ENCODE measurements around the gene PDE1C. TPM values are rescaled to one million over a fixed set of nuclear protein-coding genes. Genes with fewer than 3 reads are reported as not detected.

Gene PDE1C
- total RNA-seq, 1 donor from 2014 or later = 12.2 TPM

DNA sequence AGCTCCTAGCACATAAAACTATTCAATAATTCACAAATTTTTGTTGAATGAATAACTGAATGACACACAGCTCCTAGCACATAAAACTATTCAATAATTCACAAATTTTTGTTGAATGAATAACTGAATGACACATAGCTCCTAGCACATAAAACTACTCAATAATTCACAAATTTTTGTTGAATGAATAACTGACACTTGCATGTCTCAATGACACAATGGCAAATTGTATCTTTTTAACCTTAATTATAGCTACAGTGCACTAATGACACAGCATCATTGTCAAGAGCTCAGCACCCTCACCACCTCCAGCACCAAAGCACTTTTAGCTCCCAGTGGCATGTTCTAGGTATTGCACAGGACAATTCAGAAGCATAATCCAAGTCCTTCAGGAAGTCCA lies 131.6 kb downstream of the PDE1C start:
- DNase-seq (ENCODE audit: low spot score) = no peak

DNA sequence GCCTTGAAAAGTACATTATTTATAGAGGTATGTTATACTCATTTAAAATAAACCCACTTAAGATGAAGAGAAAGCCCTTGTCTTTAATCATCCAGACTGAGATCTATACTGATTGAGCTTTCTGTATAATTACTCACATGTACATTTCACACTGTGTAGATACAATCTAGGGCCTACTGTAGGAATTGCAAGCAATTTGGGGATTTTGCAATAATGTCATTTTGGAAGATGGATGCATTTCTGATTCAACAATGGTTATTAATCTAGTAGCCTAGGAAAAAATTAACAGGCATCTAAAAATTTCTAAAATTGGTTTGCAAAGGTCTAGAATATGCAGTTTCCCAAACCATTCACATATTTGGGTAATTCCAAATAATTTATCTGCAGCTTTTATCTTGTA lies 132.2 kb downstream of the PDE1C start:
- DNase-seq (ENCODE audit: low spot score) = no peak

DNA sequence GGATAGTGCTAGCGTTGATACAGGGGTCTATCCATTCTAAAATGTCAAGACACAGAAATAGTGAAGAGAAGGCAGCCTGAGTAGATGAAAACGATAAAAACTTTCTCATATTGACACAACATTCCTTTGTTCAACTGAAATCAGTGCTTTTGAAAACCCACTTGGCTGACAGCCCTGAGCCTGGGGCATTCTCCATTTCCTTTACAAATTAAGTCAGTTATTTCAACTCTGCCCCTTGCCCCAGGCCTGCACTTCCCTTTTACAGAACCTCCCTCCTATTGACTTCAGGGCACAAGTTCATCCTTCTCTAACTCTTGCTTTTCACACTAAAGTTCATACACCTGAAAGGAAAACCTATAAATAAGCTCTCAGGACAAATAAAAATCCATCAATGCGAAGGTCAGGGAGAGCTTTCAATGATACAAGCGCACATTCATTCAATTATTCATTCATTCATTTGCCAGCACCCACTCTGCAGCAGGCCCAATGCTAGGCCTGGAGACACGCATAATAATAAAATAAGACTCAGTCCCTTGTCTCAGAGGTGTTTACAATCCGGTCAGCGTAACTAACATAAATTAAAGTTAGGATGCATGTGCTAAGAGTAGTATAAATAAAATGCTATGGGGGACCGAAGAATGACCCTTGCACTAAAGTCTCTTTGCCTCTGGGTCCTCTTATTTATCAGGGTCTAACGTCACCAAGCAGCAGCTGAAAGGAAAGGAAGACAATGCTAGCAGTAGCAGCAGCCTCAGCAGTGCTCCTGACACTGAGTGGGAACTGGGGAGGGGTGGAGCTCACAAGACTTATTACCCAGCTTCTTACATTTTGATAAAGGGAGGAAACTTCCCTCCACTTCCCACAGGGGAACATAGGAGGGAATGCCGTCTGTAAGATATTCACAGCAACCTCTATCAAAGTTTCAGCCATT lies 134.8 kb downstream of the PDE1C start:
- DNase-seq (ENCODE audit: low spot score) = no peak

DNA sequence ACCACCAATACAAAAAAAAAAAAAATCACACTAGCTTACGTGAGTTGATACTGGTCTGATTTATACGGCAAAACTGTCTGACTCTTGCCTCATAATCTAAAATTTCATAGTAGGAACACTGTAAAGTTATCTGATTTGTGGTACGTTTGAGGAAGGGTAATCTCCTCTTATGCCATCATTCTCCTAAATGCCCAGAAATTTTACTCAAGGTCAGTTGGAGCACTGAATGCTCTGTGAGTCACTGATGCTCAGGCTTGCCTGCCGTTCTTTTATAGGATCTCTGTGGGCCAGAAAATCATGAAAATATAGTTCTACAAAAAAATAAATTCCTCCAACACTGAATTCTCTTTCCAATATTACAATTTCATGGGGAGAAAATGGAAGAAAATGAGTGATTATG lies 135.7 kb downstream of the PDE1C start:
- DNase-seq (ENCODE audit: low spot score) = no peak

DNA sequence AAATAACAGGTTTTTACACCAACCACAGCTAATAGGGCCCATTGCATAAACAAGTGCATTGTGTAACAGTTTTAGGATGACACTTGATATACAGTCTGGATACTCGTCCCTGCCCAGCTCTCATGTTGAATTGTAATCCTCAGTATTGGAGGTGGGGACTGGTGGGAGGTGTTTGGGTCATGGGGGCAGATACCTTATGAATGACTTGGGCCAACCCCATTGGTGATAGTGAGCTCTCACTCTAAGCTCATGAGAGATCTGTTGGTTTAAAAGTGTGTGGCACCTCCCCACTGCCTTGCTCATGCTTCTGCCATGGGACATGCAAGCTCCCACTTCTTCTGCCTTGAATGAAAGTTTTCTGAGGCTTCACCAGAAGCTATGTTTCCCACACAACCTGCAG lies 136.7 kb downstream of the PDE1C start:
- DNase-seq (ENCODE audit: low spot score) = no peak

DNA sequence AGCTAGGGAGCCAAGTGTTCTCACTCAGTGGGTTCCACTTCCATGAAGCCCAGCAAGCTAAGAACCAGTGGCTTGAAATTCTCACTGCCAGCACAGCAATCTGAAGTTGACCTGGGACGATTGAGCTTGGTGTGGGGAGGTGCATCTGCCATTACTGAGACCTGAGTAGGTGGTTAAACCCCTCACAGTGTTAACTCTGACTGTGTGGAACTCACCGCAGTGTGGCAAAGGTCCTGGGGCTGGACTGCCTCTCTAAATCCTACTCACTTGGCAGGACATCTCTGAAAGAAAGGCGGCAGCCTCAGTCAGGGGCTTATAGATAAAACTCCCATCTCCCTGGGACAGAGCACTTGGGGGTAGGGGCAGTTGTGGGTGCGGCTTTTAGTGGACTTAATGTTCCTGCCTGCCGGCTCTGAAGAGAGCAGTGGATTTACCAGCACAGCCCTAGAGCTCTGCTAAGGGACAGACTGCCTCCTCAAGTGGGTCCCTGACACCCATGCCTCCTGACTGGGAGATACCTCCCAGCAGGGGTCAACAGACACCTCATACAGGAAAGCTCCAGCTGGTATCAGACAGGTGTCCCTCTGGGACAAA lies 143.1 kb downstream of the PDE1C start:
- DNase-seq (ENCODE audit: low spot score) = no peak

DNA sequence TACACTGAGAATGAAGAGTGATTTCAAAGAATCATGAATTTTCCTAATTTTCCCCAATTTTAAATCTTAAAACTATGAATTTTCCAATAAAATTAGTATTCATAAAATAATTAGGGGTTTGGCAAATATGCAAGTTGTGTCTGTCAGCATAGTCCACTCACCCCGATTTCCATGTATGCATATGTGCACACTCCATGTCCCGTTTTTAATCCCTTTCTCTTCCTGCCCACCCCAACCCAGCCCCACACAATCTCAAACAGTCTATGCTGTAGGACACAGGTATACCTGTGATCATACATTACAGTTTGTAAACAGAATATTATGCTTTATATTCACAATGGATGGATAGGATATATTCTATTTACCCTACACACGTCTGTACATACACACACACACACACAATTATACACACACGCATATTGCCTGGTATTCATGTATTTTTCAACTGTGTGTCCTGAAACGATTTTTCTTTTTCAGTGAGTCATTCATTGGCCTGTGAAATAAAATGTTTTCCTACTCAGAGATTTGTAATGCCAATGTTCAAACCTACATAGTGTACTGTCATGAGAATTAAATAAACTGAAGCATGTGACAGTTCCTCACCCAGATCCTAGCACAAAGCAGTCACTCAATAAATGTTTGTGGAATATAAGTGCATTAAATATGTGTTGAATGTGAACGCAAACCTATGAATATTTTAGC lies 144.3 kb downstream of the PDE1C start:
- DNase-seq (ENCODE audit: low spot score) = no peak

DNA sequence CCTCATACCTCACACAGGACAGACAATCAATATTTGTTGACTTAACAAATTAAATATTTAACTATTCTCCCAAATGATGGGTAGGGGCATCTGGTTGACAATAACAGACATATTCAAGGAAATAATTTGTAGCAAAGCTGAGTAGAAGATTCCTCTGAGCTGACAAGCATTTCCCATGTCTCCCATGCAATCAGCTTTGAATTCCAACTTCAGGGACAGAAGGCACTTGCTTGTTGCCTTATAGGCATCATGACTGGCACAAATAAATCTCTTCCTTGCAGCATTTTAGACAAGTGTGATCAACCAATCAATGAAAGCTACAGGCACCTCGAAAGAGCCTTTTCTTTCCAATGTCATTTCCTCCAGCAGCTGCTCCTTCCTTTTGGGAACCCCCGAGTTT lies 146.0 kb downstream of the PDE1C start:
- DNase-seq (ENCODE audit: low spot score) = no peak

DNA sequence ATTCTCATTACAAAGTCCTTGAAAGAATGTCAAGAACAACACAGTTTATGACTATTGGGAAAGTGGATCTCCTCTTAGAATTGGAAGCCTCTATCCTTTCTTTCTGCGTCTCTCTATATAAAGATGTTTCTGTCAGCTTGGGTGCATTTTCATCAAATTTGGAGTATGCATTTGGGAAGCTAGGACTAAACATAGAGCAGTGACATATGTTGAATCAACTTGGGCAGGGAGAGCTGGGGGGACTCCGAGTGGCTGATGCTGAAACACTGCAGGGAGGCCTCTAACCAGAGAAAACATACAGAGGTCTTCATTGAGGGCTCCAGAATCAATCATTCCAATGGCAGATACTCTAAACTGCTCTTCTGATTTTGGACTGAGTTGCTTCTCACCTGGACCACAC lies 147.4 kb downstream of the PDE1C start:
- DNase-seq (ENCODE audit: low spot score) = no peak

DNA sequence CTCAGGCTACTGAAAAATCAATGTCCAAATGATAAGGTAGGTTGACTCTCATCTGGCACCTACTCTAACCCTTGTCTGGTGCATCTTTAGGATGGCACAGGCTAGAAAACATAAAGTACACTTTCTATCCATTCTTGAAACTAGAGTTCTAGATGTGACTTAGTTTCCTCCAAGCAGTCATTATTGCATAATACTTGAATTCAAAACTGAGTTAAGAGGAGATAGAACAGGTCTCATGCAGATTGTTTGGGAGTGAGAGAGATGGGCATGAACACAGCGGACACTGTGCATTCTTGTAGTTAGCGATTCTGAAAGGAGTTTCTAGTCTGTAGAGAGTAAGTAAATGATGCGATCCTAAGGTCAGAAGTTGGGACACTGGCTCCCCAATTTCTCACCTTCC lies 149.2 kb downstream of the PDE1C start:
- no peak for DNase-seq (ENCODE audit: low spot score)

DNA sequence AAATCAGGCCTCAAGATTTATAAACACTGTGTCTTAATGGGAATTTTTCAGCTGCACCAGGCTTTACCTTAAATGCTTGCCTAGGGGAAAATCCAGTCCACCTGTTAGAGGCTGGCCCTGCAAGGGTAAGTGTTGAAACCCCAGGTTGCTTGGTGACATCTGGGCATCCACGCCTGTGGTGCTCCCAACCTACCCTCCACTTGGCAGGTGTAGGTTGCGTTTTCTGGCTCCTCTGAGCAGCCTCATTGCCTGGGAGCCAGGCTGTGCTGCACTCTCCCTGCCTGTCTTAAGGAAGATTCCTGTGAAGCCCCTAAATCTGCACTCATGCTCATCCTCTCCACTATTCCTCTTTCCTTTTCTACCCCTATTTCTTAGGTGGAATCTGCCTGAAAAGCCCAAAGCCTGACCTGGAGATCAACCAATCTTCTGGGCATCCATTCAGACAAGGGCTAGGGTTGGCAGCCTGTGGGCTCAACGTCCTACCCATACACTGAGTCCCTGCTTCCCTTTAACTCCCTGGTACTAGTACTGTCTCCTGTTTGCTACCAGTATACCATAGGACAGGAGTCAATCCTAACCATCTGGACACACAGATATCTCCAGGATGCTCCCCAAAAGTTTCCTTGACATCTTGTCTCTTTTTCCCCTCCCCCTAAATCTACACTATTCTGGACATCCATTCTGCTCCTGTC lies 150.4 kb downstream of the PDE1C start:
- DNase-seq (ENCODE audit: low spot score) = no peak

DNA sequence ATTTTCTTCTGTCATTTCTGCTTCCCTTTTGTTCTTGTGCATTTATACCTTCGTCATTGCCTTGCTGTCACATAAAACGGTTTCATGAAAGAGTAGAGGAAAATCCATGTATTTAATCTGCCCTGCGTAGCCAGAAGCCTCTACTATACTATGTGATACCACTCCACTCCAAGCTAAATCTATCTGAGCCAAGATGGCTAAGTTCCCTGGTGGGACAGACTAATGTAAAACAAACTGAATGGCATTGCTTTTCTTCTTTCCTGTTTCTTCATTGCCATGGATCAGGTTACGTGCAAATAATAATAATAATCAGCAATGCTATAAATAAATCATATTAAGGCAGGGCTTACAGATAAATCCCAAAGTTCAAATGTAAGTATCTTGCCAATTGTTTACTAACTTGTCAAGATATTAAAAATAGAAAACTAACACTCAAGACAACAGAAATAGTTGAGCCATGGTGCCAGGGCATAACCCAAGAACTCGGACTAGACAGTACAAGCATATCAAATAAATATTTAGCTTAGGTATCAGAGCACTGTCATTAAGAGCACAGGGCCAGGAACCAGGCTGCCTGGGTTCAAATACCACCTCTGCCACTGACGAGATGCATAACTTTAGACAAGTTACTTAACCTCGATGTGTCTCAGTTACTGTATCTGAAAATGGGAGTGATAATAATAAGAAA lies 151.4 kb downstream of the PDE1C start:
- no peak for DNase-seq (ENCODE audit: low spot score)

DNA sequence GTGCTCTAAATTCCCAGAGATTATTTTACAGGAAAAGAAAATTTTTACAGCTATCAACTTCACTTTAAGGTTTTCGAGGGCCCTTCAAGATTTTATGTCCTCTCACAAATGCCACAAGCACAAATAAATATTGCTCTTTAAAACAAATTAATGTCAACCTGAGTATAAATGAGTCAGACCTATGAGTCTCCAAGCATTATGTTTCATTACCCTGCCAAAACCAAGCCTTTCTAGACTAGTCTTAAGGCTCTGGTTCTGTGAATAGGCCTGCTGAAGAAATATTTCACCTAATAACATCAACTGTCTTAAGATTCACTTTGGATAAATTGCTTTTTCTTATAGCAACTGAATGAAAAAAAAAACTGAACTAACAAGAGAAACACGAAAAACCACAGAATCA lies 153.0 kb downstream of the PDE1C start:
- DNase-seq (ENCODE audit: low spot score) = no peak

DNA sequence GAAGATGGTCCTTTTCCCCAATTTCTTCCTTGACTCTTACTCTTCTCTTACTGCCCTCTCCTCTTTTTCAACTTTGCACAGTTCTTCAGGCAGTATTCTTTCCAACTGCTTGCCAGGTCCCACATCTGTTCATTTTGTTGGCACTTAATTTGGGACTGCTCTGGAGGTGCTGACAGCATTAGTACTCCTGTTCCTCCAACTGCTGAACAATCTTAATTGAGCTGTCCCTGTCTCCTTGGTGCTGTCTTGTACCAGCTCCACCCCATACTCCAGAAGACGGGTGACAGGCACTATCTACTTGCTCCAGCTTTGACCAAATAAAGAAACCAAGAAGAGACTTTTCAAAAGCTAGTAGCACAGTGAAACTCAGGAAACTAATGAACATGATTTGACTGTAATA lies 160.0 kb downstream of the PDE1C start:
- DNase-seq (ENCODE audit: low spot score) = no peak

DNA sequence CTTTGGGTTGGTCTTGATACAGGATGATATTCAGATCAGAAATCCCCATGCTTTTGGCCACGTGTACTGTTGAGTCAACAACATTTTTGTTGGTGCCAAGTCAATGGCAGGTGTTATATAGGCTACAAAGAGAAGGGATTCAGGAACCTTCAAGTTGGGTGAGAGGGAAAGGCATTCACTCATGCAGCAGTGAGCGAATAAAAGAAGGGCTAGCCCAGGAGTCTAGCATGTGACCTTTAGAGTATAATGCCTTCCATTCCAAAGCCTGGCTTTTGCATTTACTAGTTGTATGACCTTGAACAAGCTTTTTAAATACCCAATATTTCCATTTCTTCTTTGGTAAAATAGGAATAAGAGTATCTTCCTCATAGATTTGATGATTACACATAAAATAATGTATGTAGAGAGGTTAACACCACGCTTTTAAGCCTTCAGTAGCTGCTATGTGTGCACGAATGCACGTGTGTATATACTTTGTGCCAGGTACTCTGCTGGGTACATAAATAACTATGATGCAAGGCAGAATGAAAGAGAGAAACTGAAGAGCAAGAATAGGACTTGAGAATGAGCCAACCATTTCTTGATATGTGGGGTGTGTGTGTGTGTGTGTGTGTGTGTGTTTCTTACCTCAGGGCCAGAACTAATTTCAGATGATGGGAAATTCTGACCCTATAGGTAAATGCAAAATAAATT lies 163.6 kb downstream of the PDE1C start:
- no peak for DNase-seq (ENCODE audit: low spot score)

DNA sequence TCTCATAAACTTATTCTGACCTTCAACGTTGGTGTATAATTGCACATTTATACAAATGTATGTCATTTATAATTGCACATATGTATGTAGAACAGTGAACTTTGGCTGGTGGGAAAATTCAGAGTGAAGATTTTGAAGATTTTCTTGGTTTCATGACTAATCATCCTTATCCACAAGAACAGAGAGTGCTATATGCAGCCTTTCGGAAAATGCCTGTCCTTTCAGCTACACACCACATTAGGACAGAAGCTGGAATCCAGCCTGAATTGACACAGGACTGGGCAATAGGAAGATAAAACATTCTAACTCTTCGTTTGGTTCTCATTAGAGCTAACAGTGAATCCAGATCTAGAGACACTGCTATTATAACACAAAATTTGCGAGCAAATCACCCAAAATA lies 166.2 kb downstream of the PDE1C start:
- no peak for DNase-seq (ENCODE audit: low spot score)

DNA sequence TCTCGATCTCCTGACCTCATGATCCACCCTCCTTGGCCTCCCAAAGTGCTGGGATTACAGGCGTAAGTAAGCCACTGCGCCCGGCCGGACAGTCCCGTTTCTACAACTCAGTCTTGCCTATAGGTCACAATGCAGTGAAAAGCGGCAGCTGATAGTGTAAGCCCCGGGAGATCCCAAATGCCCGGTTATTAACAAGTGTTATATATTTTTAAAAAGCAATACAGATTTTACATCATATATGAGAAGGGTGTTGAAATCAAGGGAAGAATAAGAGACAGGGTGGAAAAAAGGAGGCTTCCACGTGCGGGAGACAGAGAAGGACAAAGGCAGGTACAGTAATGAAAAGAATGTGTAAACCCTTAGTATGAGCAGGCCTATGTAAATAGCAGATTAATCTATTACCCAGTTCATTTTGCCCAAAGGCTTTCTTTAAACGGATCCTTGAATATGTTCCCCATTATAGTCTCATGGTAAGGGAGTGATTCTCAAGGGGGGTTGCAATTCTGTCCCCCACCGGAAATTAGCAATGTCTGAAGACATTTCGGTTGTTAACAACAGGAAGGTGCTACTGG lies 170.8 kb downstream of the PDE1C start:
- DNase-seq (ENCODE audit: low spot score) = no peak

DNA sequence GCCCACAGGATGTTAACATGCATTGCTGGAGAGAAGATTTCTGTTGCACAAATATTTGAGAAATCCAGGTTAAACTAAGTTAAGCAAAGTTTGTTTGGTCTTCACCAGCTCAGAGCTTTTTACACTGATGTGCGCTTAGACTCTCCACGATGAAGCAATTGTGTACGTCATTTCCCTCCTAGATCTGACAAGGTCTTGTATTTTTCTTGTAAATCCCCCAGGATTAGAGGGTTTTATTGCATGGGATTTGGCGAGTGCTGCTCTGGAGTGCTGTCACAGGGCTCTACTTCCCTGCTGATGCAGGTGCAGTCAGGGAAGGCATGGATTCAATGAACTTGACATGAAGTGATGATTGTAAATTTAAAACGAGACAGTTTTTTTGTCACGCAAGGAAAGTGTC lies 173.3 kb downstream of the PDE1C start:
- no peak for DNase-seq (ENCODE audit: low spot score)

DNA sequence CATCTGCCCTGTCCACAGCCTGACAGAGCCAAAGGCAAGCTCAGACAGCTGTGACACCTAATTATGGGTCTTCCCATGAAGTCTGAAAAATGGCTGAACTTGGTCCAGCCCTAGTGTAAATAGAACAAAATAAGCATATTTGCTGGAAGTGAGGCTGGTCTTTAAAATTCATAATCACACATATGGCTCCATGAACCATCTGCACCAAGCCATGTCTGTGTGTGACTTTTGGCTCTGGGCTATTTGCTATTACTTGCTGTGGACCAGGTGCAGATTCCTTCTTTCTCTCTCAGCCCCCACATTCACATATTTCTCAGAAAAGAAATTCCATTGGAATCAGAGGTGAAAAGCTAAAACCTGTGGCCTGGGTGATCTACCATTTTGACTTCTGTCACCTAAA lies 175.9 kb downstream of the PDE1C start:
- no peak for DNase-seq (ENCODE audit: low spot score)

DNA sequence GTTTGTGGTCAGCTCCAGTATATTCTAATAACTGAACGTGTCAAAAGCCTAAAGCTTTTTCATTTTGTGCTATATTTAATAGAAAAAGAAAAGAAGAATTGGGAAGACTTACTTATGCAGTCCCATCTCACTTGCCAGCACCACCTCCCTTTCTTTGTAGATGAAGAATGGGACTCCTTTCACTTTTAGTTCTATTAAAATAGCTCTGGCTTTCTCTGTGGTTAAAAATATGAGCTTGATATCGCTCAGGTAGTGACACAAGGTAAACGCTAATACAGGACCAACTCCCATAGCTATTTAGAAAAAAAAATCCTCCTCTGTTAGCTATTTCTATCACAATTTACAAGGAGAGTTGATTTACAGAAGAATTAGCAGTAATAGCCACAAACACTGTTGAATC lies 176.8 kb downstream of the PDE1C start:
- no peak for DNase-seq (ENCODE audit: low spot score)
